Fibroblast of pulmonary artery (primary cell): ENCODE measurements around the gene WWOX.

Experiments used
- DNase-seq: peaks from one replicate; pipeline ENCODE4 v3.0.0-alpha.2; 2010; ENCODE audit warnings: low read depth
- H3K4me3 ChIP-seq: replicated peaks from 2 replicates; pipeline ENCODE4 v1.5.1; 2011; ENCODE audit warnings: low read depth, mild to moderate bottlenecking, control low read depth, low read length, moderate library complexity
- CTCF ChIP-seq: IDR thresholded peaks from 2 replicates; pipeline ENCODE4 v1.5.1; 2011; ENCODE audit warnings: mild to moderate bottlenecking, control low read depth, low read length, inconsistent platforms; ENCODE audit errors: missing control alignments

WWOX gene

GRCh38 chr16:78516006-78516736 is 416.7 kb downstream of the WWOX start:
- no peak for TF ChIP-seq CTCF
- H3K4me3 ChIP-seq, result no peak overlapping the region
- no peak for DNase-seq

- TF ChIP-seq CTCF, result no peak
- no peak overlapping the region for H3K4me3 ChIP-seq
Observed at GRCh38 chr16:78519896-78520295, 420.4 kb downstream of the WWOX start.

GRCh38 chr16:78520470-78520869 is 421.0 kb downstream of the WWOX start:
- no peak for DNase-seq
- no peak for TF ChIP-seq CTCF
- no peak overlapping the region for H3K4me3 ChIP-seq

More at GRCh38 chr16:78519896-78520295, 420.4 kb downstream of the WWOX start:
- DNase-seq, result no peak

- DNase-seq, result no peak
- TF ChIP-seq CTCF, result no peak
- H3K4me3 ChIP-seq, result no peak overlapping the region
Observed at GRCh38 chr16:78522327-78522726, 422.9 kb downstream of the WWOX start.

- TF ChIP-seq CTCF, result no peak
- no peak for DNase-seq
- H3K4me3 ChIP-seq, result no peak overlapping the region
Observed at GRCh38 chr16:78523212-78523985, 423.9 kb downstream of the WWOX start.

GRCh38 chr16:78524066-78524595 is 424.7 kb downstream of the WWOX start:
- no peak for DNase-seq
- TF ChIP-seq CTCF, result no peak
- H3K4me3 ChIP-seq, result no peak overlapping the region

GRCh38 chr16:78528265-78528664 is 428.8 kb downstream of the WWOX start:
- no peak for TF ChIP-seq CTCF
- no peak for DNase-seq

More at GRCh38 chr16:78528265-78528664, 428.8 kb downstream of the WWOX start:
- H3K4me3 ChIP-seq, result no peak overlapping the region
